ENCODE data around the gene CYB5RL. TPM values are rescaled to one million over a fixed set of nuclear protein-coding genes. Genes with fewer than 3 reads are reported as not detected.

CYB5RL gene
- total and polyA plus RNA-seq, 12 donors, result 2.7 to 21.6 (median 10.3) TPM

DNA sequence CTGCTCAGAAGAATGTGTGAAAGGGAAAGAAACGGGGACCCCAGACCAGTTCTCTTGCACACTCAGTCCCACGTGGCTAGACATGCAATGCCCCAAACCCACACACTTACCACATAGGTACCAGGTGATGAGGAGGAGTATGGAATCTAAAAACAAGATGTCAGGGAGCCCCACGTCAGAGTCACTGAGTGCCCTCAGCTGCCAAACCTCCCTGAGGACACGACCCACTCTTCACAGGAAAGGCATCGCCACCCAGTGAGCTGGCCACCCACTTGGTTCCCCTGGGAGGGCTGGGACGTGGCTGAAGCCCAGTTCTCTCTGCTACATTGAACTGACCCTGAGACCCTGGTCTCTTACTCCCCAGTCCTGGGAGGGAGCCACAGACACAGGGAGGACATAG lies 41.5 kb upstream of the CYB5RL start:
- intact Hi-C loops (cut with DNase I), result no loop called here
- 73 to 91% (median 80%) methylated on average over 4 to 6 of the region's 6 CpGs for WGBS, 4 donors
- Histone ChIP-seq H3K4me3 (no peak overlapping the region), H3K4me1 (replicated peaks in 1 of 2) (peaks cover 10 to 11% of the 10 kb centered on the region in 2 donors), H3K9me3 (replicated peaks in 1 of 3) (no peaks in the 10 kb centered on the region), H3K27ac (peak overlapping the region in 1 of 5 donors; percentile 8), H3K36me3 (replicated peaks in 1 of 2) (peaks cover 0 to 53% of the 10 kb centered on the region in 2 donors), H3K27me3 (no peaks in the 10 kb centered on the region)
- no peak for TF ChIP-seq POLR2A (IDR thresholded peaks at IDR 0.05)
- TF ChIP-seq, protein P1, sequence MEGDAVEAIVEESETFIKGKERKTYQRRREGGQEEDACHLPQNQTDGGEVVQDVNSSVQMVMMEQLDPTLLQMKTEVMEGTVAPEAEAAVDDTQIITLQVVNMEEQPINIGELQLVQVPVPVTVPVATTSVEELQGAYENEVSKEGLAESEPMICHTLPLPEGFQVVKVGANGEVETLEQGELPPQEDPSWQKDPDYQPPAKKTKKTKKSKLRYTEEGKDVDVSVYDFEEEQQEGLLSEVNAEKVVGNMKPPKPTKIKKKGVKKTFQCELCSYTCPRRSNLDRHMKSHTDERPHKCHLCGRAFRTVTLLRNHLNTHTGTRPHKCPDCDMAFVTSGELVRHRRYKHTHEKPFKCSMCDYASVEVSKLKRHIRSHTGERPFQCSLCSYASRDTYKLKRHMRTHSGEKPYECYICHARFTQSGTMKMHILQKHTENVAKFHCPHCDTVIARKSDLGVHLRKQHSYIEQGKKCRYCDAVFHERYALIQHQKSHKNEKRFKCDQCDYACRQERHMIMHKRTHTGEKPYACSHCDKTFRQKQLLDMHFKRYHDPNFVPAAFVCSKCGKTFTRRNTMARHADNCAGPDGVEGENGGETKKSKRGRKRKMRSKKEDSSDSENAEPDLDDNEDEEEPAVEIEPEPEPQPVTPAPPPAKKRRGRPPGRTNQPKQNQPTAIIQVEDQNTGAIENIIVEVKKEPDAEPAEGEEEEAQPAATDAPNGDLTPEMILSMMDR (IDR thresholded peaks at IDR 0.05), result no peak
- no peak for DNase-seq

DNA sequence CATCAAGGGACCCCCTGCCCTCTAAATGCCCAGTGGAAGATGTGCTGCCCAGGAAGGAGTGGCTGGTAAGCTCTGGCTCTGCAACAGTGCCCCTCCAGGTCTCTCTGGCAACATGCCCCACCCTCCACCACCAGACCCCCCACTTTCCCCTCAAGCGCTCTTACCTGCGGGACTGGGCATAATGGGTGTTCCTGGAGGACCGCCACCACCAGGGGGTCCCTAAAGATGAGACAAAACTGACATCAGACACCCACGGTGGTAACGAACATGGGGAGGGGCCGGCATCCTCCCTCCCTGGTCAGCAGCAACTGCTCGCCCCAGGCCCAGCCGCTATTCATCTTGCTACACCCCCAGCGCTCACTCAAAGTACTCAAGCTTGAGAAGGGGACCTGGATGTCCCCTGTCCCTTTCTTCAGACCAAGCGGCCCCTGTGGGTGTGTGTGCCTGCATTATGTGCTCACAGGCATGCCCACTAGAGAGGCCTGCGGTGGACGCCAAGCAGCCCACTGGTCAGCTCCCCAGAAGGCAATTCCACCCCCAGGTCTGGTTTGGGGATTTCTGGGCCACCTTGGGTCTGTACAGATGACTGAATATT lies 41.0 kb upstream of the CYB5RL start:
- H3K36me3 ChIP-seq (replicated peaks in 1 of 2), result peaks cover 0 to 57% of the 10 kb centered on the region in 2 donors
- WGBS, 4 donors, result 95 to 98% (median 97%) methylated on average over 5 to 12 of the region's 12 CpGs

DNA sequence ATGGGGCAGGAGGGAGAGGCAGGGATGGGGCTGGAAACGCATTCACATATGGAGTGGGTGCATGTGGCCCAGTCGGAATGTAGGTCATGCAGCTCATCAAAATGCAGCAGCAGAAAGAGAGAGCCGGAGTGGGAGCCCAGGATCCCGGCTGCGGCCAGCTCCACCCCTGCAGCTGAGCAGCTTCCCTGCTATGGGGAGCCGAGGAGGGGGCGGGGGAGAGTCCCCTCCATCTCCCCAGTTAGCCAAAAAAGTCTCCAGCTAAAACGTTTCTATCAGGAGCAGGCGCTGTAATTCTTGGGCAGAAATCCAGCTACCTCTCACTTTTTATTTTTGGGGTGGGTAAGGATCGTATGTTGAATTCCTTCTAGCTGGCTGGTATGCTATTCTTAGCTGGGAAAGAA lies 39.8 kb upstream of the CYB5RL start:
- DNase-seq, result no peak
- no peak overlapping the region for H3K4me3 ChIP-seq
- TF ChIP-seq POLR2A (IDR thresholded peaks at IDR 0.05), result no peak
- TF ChIP-seq, protein P1 (IDR thresholded peaks at IDR 0.05), result no peak
- peak overlapping the region in 1 of 5 donors; percentile 16 for H3K27ac ChIP-seq
- 79 to 90% (median 83%) methylated on average over 10 of the region's 10 CpGs for WGBS, 4 donors
- H3K9me3 ChIP-seq (replicated peaks in 1 of 3), result no peaks in the 10 kb centered on the region
- H3K36me3 ChIP-seq (replicated peaks in 1 of 2), result peaks cover 0 to 57% of the 10 kb centered on the region in 2 donors
- H3K27me3 ChIP-seq, result no peaks in the 10 kb centered on the region
- no peaks in the 10 kb centered on the region for H3K4me1 ChIP-seq (replicated peaks in 1 of 2)
- intact Hi-C loops (cut with DNase I), result no loop called here

More for the DNA sequence above, 41.0 kb upstream of the CYB5RL start:
- no peak for TF ChIP-seq POLR2A (IDR thresholded peaks at IDR 0.05)
- TF ChIP-seq, protein P1 (IDR thresholded peaks at IDR 0.05), result no peak
- intact Hi-C loops (cut with DNase I), result no loop called here
- no peak overlapping the region for H3K4me3 ChIP-seq
- no peak overlapping the region for H3K27ac ChIP-seq
- no peaks in the 10 kb centered on the region for H3K9me3 ChIP-seq (replicated peaks in 1 of 3)
- H3K4me1 ChIP-seq (replicated peaks in 1 of 2), result peaks cover 6 to 7% of the 10 kb centered on the region in 2 donors
- H3K27me3 ChIP-seq, result no peaks in the 10 kb centered on the region
- no peak for DNase-seq

DNA sequence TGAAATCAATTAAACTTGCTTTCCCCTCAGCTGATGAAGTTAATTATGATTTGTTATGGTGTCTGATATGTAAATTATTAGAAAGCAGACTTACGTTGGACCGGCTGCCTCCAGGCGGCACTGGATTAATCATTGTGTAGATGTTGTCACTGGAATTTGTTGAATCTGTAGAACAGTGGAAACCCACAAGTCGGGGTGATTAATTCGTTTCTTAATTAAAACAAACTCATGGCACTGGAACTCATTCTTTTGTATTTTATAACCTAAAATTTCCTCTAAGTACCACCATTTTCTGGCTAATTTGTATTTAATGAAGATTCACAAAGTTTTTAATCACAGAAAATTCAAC lies 39.2 kb upstream of the CYB5RL start:
- intact Hi-C loops (cut with DNase I), result no loop called here
- TF ChIP-seq POLR2A (IDR thresholded peaks at IDR 0.05), result no peak
- TF ChIP-seq, protein P1 (IDR thresholded peaks at IDR 0.05), result no peak
- 82 to 90% (median 84%) methylated on average over 5 of the region's 5 CpGs for WGBS, 4 donors
- Histone ChIP-seq H3K27me3 (no peaks in the 10 kb centered on the region), H3K4me1 (replicated peaks in 1 of 2) (no peaks in the 10 kb centered on the region), H3K4me3 (no peak overlapping the region), H3K36me3 (replicated peaks in 1 of 2) (peaks cover 0 to 57% of the 10 kb centered on the region in 2 donors), H3K27ac (peak overlapping the region in 1 of 5 donors; percentile 16), H3K9me3 (replicated peaks in 1 of 3) (no peaks in the 10 kb centered on the region)
- no peak for DNase-seq
